Breast epithelium (tissue), 3 donors: ENCODE data around the gene CTNNA2.

Experiments used
- CTCF ChIP-seq, 3 donors: fragments of 450-650 bp; IDR thresholded peaks; one replicate each; pipeline ENCODE4 v1.5.1; 2016 to 2017; ENCODE audit warnings: antibody characterized with exemption in 3 of 3, mild to moderate bottlenecking in 3 of 3, moderate library complexity in 3 of 3
- POLR2A ChIP-seq: fragments of 450-650 bp; IDR thresholded peaks from one replicate; pipeline ENCODE4 v1.6.1; 2016; ENCODE audit warnings: antibody characterized with exemption, mild to moderate bottlenecking, moderate library complexity
- POLR2AphosphoS5 ChIP-seq, 3 donors: sonication (generic); formaldehyde crosslinking; IDR thresholded peaks; one replicate each; pipeline ENCODE4 v1.6.1; 2017; ENCODE audit warnings: antibody characterized with exemption in 3 of 3

GRCh38 chr2:80075719-80076118 is 562.9 kb downstream of the CTNNA2 start:
- TF ChIP-seq POLR2AphosphoS5 (IDR thresholded peaks at IDR 0.05) (no peak), CTCF (IDR thresholded peaks at IDR 0.05) (no peak), POLR2A (no peak)
